ENCODE measurements around the gene TREM2. TPM values are rescaled to one million over a fixed set of nuclear protein-coding genes. Genes with fewer than 3 reads are reported as not detected.

Gene TREM2
- total and polyA plus RNA-seq, 10 of the 15 experiments (the other 5 are each of a cell fraction or from before 2014, with no cell fraction given) = not detected

- TF ChIP-seq ZNF687 (IDR thresholded peaks at IDR 0.05) (no peak), POLR2AphosphoS5 (IDR thresholded peaks at IDR 0.05; ENCODE audit: low read length) (no peak), EGR1 (IDR thresholded peaks at IDR 0.05; ENCODE audit: borderline replicate concordance in 1 of 2, low read depth in 2 of 2, low read length in 2 of 2) (no peak)
- TF ChIP-seq, protein P1, sequence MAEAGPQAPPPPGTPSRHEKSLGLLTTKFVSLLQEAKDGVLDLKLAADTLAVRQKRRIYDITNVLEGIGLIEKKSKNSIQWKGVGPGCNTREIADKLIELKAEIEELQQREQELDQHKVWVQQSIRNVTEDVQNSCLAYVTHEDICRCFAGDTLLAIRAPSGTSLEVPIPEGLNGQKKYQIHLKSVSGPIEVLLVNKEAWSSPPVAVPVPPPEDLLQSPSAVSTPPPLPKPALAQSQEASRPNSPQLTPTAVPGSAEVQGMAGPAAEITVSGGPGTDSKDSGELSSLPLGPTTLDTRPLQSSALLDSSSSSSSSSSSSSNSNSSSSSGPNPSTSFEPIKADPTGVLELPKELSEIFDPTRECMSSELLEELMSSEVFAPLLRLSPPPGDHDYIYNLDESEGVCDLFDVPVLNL (IDR thresholded peaks at IDR 0.05; ENCODE audit: low read depth, low read length) = no peak
Observed at GRCh38 chr6:41176189-41176588, 13.3 kb upstream of the TREM2 start (continued).

DNA sequence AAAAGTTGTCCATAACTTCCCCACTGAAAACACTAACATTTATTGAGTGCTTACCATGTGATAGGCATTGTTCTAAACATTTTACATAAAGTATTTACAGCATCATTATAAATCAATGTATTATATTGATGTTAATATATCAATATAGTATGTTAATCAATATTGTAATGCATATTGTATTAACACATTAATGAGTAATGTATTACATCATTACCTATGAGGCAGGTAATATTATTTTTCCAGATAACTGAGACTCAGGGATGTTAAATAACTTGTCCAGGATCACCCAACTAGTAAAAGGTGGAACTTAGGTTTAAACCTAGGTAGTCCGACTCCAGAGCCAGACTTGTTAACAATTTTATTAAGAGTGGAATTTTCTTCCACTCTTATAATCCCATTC, 12.2 kb upstream of the TREM2 start:
- in situ Hi-C loops (cut with MboI) (no loop called here), intact Hi-C loops (cut with micrococcal nuclease; ENCODE audit: unreplicated experiment) (no loop called here)
- H3K4me1 ChIP-seq (ENCODE audit: control insufficient read depth, insufficient read depth, low read length) = no peaks in the 10 kb centered on the region
- SMC1A ChIA-PET (ENCODE audit: uncharacterized antibody, unreplicated experiment) = no interaction called here
- no peaks in the 10 kb centered on the region for H4K20me1 ChIP-seq (ENCODE audit: control insufficient read depth, insufficient read depth)
- FAIRE-seq (peak; percentile 41), DNase-seq (ENCODE audit: low read depth, low spot score) (no peak), ATAC-seq (no peak)
- RAD21 ChIA-PET (ENCODE audit: unreplicated experiment) = no interaction called here
- no TSS peak for BruUV-seq (replicated peaks)
- POLR2A ChIA-PET = no interaction called here
- H3K27me3 ChIP-seq (replicated peaks in 1 of 2; ENCODE audit: control insufficient read depth in 2 of 2, insufficient read depth in 2 of 2, low read length in 1 of 2) = no peaks in the 10 kb centered on the region
- H3K27ac ChIP-seq (ENCODE audit: control insufficient read depth, insufficient read depth) = no peak overlapping the region
- CTCF ChIA-PET = no interaction called here
- H2AFZ ChIP-seq (ENCODE audit: control insufficient read depth, low read depth, low read length) = no peak overlapping the region
- no peak overlapping the region for H3K9ac ChIP-seq (ENCODE audit: control insufficient read depth, insufficient read depth, low read length)
- H3K4me3 ChIP-seq = no peak overlapping the region
- no peaks in the 10 kb centered on the region for H3K79me2 ChIP-seq (ENCODE audit: control insufficient read depth, insufficient read depth, low read length)
- H3K36me3 ChIP-seq (ENCODE audit: control insufficient read depth in 2 of 2, insufficient read depth in 2 of 2, low read length in 1 of 2) = no peaks in the 10 kb centered on the region
- H3K9me3 ChIP-seq (replicated peaks; ENCODE audit: control insufficient read depth, insufficient read depth, low read length) = no peaks in the 10 kb centered on the region
- WGBS (ENCODE audit: insufficient coverage, insufficient replicate concordance, low lambda C conversion rate, missing lambda C conversion rate) = 30% methylated on average over 1 of the region's 1 CpG
- H3K4me2 ChIP-seq (ENCODE audit: control insufficient read depth, insufficient read depth) = no peak overlapping the region
- TF ChIP-seq IKZF2 (IDR thresholded peaks at IDR 0.05) (no peak), RAD21 (IDR thresholded peaks at IDR 0.05; ENCODE audit: insufficient read depth, low read depth, low read length) (no peak), E4F1 (IDR thresholded peaks at IDR 0.05; ENCODE audit: borderline replicate concordance, partially characterized antibody) (no peak), ZNF687 (IDR thresholded peaks at IDR 0.05) (no peak), SREBF1 (IDR thresholded peaks at IDR 0.05; ENCODE audit: low read length) (no peak), TAF1 (IDR thresholded peaks at IDR 0.05; ENCODE audit: borderline replicate concordance, low read depth, low read length) (no peak), NFXL1 (IDR thresholded peaks at IDR 0.05; ENCODE audit: borderline replicate concordance) (no peak), ESRRA (IDR thresholded peaks at IDR 0.05; ENCODE audit: low read length) (no peak)
